WI38 (cell line): ENCODE results near the gene MAPK8IP3.

Experiments
- H3K4me3 ChIP-seq: 2 replicates; pipeline ENCODE4 v1.5.1; 2011; ENCODE audit warnings: low read depth, mild to moderate bottlenecking, control low read depth, low read length
- CTCF ChIP-seq: IDR thresholded peaks from 2 replicates; pipeline ENCODE4 v1.5.1; 2012; ENCODE audit warnings: low read depth, mild to moderate bottlenecking, control low read depth, low read length

MAPK8IP3 gene

GRCh38 chr16:1788095-1788707 lies 82.2 kb downstream of the MAPK8IP3 start:
- no peak for TF ChIP-seq CTCF
- H3K4me3 ChIP-seq: no peak overlapping the region

- TF ChIP-seq CTCF: no peak
- no peak overlapping the region for H3K4me3 ChIP-seq
Observed at GRCh38 chr16:1788708-1789100, 82.7 kb downstream of the MAPK8IP3 start.

GRCh38 chr16:1789643-1790045 lies 83.6 kb downstream of the MAPK8IP3 start:
- TF ChIP-seq CTCF: no peak
- no peak overlapping the region for H3K4me3 ChIP-seq

- TF ChIP-seq CTCF: no peak
- H3K4me3 ChIP-seq: no peak overlapping the region
Observed at GRCh38 chr16:1790261-1790610, 84.2 kb downstream of the MAPK8IP3 start.

- H3K4me3 ChIP-seq: no peak overlapping the region
- no peak for TF ChIP-seq CTCF
Observed at GRCh38 chr16:1790611-1791255, 84.7 kb downstream of the MAPK8IP3 start.

GRCh38 chr16:1791256-1791942 lies 85.4 kb downstream of the MAPK8IP3 start:
- no peak overlapping the region for H3K4me3 ChIP-seq
- TF ChIP-seq CTCF: no peak
